NCI-H774 (cell line): ENCODE results near the gene MAGI1.

Experiments
- DNase-seq: peaks from one replicate; lab custom pipeline; 2025; lab: John Stamatoyannopoulos, UW

The MAGI1 gene

DNA sequence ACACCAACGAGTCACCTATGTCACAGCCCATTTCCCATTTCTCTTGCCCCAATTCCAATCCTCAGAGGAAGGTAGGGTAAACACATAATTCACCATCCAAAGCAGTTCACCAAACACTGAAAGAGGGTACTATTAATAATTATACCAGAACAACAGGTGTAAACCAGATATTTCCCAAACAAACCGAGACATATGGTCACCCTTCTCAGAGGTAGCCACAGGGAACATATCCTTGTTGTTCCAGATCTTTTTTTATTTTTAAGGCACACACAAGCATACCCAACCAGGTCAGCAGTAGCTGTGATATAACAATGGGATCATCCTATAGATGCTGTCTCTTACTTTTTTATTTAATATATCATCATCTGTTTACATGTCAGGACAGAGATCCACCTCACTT, 24.7 kb downstream of the MAGI1 start:
- DNase-seq = no peak

DNA sequence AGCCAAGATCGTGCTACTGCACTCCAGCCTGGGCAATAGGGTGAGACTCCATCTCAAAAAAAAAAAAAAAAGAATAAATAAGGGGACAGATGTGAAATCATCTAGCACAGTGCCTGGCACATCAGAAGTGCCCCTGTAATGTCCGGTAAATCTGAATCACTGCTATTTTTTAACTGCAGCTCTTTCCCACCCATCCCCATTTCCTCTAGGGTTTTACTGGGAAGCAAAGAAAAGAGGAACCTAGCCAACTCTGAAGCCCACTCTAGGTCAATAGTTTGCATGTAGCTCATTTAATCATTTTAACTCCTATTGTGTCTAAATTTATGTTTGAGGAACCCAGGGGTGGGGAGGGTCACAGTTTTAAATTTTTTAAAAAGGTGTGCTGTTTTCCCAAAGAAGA, 26.0 kb downstream of the MAGI1 start:
- no peak for DNase-seq

DNA sequence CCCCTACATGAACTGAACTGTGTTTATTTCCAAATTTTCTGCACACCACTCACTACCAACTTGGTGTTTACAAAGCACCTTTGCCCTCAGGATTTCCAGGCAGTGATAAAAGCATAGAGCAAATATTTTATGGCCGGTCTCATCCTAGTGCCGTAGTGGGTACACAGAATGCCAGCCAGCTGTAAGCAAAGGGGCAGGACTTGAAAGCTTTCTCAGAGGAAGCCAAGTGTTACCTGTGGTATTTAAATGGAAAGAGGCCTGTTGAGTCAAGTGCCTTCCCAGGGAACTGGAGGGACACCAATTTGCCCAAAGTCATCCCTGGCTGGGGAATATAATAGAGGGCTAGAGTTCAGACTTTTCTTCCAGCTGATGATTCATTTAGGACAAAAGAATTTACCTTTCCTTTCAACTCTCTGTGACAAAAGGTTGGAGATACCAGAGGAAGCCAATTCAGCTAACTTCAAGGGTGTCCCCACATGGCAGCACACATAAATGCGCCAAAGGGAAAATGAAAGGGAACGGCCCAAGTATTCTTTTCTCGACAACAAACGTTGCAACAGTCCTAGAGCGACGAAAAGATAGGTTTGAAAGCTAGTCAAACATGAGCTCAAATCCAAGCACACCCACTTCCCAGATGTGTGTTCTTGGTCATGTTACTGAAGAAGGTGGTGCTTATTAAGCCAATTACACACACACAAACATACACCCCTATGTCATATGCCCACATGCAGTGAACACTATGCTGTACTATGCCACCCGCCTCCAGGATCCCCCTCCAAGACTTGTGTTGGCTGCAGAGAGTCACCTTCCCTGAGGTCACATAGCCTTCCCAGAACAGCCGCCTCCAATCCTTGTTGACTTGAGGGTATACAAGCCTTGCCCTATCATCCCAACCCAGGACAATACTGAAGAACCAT, 27.7 kb downstream of the MAGI1 start:
- no peak for DNase-seq

DNA sequence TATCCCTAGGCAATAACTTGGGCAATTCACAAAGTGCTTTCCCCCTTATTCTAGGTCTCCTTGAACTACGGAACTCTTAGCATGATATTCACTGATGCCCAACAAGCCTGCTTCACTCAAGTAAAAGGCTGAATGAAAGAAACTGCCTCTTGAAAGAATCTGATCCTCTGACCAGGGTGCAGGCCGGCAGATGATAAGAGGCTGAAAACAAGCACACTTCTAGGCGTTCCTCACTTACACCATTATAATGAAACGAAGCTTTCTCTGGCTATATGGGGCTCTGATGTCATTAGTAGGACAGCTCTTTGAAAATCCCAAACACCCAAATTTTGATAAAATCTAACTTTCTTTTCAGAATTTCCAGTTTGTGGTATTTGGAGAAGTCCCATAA, 28.4 kb downstream of the MAGI1 start:
- DNase-seq = no peak

DNA sequence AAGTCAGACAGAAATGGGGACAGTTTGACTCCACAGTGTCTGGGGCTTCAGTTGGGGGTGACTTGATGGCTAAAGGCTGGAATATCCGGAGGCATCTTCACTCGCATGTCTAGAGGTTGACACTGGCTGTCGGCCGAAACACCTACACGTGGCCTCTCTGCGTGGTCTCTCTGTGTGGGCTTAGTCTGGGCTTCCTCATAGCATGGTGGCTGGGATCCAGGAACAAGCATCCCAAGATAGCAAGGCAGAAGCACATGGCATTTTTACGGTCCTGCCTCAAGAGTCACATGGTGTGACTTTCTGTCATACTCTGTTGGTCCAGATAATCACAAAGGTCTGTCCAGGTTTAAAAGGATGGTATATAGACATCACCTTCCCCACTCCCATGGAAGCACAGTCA, 34.5 kb downstream of the MAGI1 start:
- no peak for DNase-seq

DNA sequence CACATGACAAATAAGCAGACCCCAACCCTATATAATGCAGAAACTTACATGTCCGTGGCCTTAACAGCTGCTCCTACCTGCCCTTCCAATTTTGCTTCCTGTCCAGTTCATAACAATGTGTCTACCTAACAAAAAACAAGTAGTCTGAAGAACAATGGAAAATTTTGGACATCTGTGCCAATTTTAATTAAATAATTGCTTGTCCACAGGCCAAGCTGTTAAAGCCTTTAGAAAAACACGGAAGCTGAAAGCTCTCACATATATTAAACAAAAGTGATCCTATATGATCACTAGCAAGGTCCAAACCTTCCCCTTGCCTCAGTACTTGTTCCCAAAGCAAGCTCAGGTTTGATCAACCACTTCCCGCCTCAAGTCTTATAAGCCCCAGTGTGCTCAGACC, 37.1 kb downstream of the MAGI1 start:
- DNase-seq = no peak

DNA sequence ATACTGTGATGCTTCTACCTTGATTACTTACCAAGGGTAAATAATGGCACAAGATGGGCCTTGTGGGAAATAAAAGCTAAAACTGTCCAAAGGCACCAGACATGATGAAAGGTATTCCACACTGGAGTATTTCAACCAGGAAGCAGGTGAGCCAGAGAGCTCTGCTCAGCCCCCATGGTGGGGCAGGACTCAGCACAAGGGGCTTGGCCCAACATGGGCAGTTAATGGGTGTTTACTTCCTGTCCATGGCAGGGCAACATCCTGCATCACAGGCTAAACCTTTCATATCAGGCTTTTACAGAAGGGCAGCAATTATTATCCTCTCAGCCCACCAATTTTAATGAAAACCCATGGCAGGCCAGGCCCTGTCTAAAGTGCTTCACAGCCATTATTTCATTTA, 38.2 kb downstream of the MAGI1 start:
- no peak for DNase-seq

DNA sequence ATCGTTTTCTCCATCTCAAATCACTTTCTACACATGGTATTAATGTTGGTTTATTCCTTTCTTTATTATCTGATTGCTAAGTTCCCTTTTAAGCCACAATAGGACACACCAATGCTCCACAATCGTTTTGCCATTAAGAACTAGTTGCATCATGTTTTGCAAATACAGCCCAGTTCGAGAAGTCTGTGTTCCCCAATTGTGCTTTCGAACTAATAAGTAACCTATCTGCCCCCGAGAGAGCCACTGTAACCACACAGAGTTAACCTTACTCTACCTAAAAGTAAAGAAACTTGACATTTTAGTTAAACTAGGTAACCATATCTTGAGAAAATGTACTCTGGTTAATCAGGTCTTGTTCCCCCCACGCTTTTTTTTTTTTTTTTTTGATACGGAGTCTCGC, 39.1 kb downstream of the MAGI1 start:
- DNase-seq = no peak

DNA sequence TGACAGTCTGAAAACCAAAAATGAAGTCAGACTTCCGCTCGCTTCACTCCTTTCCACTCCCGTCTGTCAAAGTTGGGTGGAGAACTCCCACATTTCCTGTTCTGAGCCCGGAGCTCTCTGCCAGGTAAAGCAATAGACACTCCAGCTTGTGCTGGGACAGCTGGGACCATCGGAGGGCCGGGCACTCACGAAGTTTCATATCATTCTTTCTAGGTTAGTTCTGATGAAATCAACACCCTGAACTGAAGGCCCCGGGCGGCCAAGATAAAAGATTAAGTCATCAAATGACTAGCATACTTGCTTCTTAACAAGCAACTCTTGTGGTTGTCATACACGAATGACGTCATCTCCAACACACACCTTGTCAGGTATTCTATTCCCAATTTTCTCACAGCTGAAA, 42.1 kb downstream of the MAGI1 start:
- no peak for DNase-seq

DNA sequence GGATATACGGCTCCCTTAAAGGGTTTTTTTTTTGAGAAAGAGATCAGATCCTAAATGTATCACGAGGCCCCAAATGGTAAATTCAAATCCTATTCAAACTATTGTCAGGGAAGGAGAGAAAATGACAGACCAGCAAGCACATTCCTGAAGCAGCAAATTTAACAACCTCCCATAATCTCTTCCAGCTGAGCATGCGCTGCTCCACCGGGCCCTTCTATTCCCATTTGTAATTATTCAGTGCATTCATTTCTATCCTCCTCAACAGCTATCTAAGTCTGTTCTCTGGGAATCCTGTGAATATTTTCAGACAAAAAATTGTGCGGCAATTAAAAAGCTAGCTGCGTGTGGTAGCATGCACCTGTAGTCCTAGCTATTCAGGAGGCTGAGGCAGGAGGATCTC, 43.2 kb downstream of the MAGI1 start:
- DNase-seq = no peak

DNA sequence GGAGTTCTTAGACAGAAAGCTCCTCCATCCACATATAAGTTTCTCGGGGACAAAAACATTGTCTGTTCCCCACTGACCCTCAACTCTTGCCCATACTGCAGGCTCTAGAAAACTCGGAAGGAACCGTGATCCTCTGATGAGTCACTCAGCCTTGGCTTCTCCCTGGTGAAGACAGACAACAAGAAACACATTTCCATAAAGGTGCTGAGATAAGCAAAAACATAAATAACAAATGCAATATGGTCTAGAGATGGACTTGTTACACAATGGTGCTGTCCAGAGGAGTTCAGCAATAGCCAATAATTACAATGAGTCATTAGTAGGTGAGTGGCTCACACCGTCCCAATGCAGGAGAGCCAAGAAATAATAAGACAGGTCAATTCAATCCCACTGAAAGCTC, 43.7 kb downstream of the MAGI1 start:
- no peak for DNase-seq

DNA sequence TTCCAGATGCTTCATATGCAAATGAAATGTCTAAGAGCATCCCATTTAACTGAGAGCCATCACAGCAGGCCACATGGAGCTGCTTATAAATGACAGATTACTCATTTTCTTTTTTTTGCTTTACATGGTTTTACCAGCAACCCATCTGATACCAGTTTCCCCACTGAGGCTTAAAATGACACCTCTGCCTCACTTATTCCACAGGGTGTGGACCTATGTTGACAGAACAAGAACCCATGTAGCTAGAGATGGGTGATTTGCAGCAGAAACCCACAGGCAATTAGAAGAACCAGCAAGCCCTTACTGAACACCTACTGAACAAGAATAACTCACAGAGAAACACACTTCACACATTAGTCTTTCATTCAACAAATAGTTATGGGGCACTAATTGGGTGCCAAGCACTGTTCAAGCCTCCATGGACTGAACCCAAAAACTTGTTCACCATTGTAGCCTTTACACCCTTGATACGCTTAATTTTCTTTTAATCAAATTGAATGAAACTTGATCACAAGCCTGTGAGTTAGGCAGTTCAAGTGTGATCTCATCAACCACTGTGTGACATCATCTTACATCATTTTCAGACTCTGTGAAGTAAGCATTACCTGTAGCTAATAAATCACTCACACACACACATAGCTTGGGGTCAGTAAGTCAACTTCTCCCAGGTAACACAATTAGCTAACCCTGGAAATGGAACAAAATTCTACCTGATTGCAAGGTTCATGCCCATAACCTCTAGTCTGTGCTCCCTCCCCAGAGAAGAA, 45.4 kb downstream of the MAGI1 start:
- DNase-seq = no peak

DNA sequence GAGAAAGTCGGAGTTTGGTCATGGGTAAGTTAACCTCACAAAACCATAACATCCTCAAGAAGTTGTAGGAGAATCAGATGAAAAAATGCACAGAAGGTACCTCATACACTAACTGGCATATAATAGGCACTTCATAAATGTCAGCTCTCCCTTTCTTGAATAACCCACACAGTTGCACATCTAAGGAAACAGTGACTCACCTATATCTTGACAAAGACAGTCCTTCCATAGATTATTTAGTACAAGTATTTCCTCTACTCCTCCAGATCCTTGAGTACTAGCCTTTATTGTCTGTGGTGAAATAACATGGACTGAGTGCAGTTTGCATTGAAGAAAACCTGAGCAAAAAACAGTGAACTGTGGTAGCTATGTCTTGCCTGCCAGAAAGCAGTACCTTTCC, 46.6 kb downstream of the MAGI1 start:
- no peak for DNase-seq

DNA sequence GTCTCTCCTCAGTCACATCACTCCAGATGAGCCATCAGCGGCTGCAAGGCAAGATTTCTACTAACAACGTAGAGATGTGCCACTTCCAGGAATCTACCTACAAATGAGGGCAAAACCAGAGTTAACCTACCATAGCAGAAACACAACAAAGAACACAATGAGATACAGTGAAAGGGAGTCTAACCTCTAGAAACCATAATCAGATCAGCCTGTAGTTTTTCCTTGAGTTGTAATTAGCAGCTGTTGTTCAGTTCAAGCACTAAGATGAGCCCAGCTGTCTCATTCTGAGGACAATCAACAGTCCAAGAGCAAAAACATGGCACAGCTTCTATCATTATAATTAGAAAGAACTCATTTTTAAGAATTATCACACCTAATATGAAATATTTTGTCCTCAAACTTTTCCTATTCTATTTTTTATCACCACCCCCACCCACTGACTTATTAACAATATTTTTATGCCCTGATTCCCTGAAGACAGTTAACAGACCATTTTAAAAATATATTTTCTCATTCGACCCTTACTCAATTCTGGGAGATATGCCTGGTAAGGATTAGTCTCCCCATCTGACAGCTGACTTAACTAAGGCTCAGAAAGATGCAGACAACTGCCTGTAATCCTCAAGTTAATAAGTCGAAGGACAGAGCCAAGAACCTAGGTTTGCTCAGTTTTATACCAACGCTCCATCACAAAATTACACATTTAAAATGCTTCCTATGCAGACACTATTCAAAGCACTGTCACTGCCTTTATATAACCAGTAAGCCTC, 50.1 kb downstream of the MAGI1 start:
- DNase-seq = no peak

DNA sequence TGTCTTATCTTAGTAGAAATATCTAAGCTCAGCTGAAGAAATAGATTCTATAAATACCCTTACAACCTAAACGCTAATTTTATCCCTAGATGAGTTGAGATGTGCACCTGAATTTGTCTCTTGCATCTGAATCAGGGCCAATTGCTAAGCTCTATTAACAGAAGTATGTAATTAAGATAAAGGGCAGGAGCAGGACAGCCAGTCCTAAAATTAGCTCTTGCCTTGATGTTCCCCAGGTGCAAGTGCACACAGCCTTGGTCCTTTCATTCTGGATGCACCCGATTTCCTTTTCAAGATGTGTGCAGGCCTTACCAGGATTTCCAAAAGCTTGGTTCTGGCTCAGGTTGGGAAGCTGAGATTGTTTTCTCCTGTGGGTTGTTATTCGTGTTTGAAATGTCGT, 52.4 kb downstream of the MAGI1 start:
- DNase-seq = no peak

DNA sequence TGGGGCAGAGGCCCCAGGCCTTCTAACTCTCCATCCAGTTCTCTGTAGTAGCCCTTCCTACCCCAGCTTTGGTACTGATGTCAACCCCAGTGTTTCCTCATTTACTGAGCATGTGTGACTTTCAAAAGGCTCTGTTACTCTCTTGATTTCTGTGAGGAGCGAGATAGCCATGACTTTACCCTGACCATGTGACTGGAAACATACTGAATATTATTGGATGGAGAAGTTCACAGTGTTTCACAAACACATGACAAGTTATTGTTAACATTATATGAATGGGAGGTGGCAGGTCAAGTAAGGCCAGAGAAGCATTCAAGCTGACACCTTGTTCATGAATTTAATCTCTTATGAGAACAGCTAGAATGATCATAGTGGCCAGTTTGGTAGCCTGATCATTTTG, 53.7 kb downstream of the MAGI1 start:
- no peak for DNase-seq

DNA sequence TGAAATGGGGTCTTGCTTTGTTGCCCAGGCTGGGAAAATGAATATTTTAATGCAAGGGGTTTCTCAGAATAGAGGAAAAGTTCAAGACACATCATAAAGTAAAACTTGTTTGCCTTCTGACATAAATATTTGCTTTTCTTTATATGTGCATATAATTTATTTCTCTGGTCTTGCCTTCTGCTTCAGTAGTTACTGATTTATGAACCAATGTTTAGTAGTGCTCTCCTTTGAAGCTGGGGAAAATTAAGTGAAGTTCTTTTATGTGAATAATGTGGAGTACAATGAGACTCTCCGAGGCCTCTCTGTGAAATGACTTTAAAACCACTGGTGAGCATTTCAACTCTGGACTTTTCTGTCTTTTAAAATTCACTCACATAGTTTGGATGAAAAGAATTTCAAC, 55.6 kb downstream of the MAGI1 start:
- DNase-seq = no peak

DNA sequence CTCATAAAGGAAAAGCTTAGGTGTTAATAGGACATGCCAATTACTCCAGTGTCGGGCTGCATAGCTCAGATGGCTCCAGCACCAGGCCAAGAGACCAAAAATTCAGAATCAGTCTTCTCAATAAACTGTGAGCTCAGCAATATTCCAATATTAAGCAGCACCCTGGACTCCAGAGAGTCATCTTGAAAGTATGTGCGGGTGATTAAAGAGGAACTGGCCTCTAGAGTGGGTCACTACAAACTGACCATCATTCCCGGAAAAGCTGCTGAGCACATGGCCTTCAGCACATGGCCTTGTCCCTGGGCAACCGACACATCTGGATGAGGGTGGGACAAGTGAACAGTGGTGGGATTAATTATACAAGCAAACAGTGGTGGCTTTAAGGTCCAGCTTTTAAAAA, 59.0 kb downstream of the MAGI1 start:
- DNase-seq = no peak

DNA sequence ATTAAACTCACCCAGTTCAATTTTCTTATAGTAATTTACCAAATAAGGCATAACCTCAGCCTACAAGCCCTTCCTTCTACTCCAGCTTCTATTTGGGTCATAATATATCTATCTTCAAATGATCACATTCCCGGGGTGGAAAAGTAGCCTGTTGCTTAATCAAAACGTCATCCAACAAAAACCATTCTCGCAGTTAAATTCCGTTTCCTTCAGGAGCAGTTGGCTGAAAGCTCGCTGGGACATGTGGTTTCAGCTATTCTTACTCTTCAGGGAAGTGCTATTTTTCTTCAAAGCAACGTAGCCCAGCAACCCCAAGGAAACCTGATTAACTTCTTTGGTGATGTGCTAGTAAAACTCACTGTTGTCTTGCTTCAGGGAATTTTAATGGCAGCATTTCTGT, 59.6 kb downstream of the MAGI1 start:
- no peak for DNase-seq

DNA sequence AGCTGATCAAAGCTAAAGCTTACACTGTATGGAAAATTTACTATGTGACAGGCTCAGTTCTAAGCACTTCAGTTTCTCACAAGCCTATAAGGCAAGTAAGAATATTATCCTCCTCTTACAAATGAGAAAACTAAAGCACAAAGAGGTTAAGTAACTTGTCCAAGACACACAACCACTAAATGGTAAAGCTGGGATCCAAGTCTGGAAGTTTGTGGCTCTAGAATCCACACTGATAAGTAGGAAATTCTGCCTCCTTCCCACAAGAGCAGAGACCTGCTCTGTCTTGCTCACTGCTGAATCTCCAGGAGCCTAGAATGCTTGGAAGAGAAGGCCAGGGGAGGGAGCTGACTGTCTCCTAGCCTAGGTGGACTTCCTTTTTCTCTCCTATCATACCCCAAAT, 60.6 kb downstream of the MAGI1 start:
- no peak for DNase-seq

DNA sequence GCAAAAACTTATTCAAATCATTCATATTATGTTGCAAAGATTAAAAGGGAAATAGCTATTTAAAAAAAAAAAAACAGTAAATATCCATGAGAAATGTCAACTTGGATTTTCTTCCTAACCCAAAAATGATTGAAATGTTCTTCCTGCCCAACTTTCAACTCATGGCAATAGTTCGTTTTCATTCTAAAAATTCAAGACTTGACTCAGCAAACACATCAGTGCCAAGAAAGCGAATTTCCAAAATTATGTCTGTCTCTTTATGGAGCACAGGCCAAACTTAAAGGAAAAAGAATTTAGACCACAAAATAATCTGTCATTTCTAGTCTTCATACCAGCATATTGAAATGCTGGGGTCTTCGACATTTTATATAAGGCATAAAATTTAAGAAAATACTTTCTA, 63.7 kb downstream of the MAGI1 start:
- no peak for DNase-seq

DNA sequence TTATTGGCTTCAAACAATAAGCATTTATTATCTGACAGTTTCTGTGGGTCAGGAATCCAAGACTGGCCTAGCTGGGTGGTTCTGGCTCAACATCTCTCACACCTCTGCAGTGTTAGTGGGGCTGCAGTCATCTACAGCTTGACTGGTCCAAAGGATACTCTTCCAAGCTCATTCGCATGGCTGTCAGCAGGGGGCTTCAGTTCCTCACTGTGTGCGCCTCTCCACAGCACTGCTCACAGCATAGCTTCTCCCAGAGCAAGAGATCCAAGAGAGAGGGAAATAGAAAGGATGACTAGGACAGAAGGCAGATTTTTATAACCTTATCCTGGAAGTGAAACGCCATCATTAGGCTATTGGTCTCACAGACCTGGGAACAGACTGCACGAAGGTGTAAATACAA, 64.2 kb downstream of the MAGI1 start:
- no peak for DNase-seq

DNA sequence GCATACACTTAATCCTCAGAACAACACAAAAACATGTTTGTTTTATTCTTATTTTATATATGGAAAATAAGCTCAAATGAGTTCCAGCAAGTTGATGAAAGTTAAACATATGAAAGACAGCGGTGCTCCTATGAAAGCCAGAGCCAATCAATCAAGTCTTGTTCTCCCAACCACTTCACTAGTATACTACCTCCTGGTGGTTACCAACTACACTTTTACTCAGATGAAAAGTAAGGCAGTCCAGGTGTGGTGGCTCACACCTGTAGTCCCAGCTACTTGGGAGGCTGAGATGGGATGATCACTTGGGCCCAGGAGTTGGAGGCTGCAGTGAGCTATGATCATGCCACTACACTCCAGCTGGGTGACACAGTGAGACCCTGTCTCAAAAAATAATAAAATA, 66.0 kb downstream of the MAGI1 start:
- no peak for DNase-seq
